Mammary epithelial cell (primary cell): ENCODE measurements around the gene ODC1.
"Not testable (repeated sequence)": the region's sequence is repeated elsewhere in the genome, so short reads cannot be mapped to it uniquely, and the experiment has no call there.

ENCODE experiments used
- CTCF ChIP-seq, 2 donors: IDR thresholded peaks in 1 of 2; conservative IDR thresholded peaks in 1 of 2; 2 replicates each; pipeline ENCODE4 v1.5.1; 2011 to 2012; ENCODE audit warnings: inconsistent platforms in 2 of 2, low read length in 2 of 2, mild to moderate bottlenecking in 2 of 2, control low read depth in 1 of 2, low read depth in 1 of 2; ENCODE audit not compliant: insufficient read depth in 1 of 2; ENCODE audit errors: extremely low read depth in 1 of 2
- EZH2 ChIP-seq: IDR thresholded peaks from 2 replicates; pipeline ENCODE4 v1.6.1; 2012; ENCODE audit warnings: low read length, inconsistent platforms, borderline replicate concordance

- TF ChIP-seq CTCF (conservative IDR thresholded peaks at IDR 0.05 in 1 of 2, IDR thresholded peaks at IDR 0.05 in 1 of 2; ENCODE audit: extremely low read depth in 1 of 2, insufficient read depth in 1 of 2, low read depth in 1 of 2, low read length in 2 of 2); EZH2: not testable (repeated sequence)
Measured at GRCh38 chr2:10487741-10488104, 39.6 kb upstream of the ODC1 start.
